NCI-H1930 (cell line): ENCODE data around the gene CRYBG3.
"Not testable (repeated sequence)": the region's sequence is repeated elsewhere in the genome, so short reads cannot be mapped to it uniquely, and the experiment has no call there.

Source experiments
- DNase-seq, 2 experiments: peaks; one replicate each; lab custom pipeline; 2025; lab: John Stamatoyannopoulos, UW

The CRYBG3 gene

DNA sequence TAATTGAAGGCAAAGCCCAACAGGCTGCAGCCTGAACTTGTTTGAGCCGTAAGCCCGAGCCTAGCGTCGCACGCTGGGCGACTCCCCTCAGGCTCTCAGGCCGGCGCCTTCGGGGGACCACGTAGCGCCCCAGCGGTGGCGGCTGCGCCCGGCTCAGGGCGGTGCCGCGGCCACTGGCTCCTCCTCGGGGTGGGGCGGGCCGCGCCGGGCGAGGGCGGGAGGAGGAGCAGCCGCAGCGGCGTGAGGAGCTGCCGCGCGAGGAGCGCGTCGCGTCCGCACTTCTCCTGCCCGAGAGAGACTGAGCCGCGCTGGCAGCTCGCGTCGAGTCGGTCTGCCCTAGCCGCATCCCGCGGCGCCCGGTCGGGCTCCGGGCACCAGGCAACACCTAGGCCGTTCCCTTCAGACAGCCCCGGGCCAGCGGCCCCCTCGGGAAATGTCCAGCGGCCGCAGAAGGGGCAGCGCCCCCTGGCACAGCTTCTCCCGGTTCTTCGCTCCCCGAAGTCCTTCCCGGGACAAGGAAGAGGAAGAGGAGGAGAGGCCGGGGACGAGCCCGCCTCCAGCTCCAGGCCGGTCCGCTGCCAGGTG lies at the start of gene CRYBG3:
CRYBG3 (plus strand) TSS at position 238 of the 585 bp plus-strand sequence; CDS start at position 434, 196 bp downstream.
- peak; percentile 56 to 66 for DNase-seq

DNA sequence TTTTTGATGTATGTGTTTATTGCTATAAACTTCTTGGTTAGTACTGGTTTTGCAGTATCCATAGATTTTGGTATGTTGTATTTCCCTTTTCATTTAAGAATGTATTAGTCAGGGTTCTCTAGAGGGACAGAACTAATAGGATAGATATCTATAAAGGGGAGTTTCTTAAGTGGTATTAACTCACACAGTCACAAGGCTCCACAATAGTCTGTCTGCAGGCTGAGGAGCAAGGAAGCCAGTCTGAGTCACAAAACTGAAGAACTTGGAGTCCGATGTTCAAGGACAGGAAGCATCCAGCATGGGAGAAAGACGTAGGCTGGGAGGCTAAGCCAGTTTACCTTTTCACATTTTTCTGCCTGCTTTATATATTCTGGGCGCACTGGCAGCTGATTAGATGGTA lies 48.9 kb upstream of the CRYBG3 start:
- DNase-seq, result no peak

DNA sequence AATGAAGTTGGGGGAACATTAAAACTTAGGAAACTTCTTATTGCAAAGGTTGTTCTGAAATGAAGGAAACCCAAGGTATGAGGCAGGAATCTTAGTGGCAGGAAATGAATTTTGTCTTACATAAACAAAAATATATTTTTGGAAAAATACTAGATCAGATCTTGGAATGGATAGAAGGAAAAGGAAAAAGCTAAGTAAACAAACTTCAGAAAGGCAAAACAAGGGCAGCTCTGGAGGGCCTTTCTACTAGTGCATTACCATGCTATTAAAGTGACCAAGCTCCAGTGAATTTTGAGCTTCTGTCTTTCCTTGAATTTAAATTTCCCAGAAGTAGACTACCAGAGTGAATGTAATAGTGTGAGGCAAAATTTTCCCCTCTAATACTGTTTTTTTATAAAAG lies 43.7 kb upstream of the CRYBG3 start:
- DNase-seq, result no peak

DNA sequence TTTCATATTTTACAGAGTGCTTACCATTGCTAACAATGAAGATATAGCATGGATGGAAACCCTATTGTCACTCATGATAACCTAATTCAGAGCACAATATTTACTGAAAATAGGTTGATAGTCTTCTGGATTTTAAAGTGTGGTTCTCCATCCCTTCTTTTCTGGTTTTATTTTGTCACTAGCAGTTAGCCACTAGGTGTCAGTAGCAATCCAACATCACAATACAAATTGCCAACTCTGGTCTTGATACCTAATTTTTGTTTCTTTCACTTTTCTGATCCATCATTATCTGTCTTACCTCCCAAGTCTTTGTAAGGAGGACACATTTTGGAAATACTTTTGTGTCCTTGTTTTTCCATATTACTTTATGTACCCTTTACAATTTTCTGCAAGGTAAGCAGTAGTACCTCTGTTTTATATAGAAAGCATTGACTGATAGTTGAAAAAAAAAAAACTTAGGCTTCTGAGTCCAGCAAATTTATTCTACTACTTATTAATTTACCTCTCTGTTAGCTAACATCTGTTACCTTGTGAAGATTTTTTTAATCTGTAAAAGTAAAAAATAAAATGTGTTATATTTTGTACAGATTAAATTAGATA lies 28.3 kb upstream of the CRYBG3 start:
- no peak for DNase-seq

DNA sequence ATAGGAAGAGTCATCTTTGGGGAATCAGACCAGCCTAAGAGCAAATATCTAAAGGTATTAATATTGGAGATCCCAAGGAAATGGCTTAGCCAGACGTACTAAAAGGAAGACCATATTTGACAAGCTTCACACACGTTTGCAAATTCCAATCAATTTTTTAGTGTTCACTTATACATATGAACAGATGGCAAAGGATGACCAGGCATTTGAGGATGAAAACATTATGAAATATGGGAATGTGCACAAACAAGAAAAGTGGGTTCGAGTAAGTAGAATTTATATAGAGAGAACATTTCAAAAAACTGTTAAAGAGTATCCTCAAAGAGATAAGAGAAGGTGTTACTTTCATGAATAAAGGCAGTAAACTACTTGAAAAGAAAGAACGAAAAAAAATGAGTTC lies 25.9 kb upstream of the CRYBG3 start:
- no peak for DNase-seq

DNA sequence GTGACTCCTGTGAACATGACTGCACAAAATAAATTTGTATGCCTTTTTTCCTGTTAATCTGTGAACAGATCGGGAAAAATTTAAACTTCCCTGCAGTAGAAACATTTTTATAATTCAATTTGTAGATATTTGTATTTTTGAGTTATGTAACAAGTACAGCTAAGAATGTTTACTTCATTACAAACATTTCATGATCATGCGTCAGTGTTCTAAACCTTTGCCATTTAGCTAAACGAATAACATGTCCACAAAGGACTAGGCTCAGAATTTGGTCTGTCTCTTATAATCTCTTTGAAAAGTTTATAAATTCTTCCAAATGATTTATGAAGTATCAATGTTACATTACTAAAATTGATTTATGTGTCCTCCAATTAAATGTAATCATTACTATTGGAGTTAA lies 17.3 kb upstream of the CRYBG3 start:
- DNase-seq, result no peak

DNA sequence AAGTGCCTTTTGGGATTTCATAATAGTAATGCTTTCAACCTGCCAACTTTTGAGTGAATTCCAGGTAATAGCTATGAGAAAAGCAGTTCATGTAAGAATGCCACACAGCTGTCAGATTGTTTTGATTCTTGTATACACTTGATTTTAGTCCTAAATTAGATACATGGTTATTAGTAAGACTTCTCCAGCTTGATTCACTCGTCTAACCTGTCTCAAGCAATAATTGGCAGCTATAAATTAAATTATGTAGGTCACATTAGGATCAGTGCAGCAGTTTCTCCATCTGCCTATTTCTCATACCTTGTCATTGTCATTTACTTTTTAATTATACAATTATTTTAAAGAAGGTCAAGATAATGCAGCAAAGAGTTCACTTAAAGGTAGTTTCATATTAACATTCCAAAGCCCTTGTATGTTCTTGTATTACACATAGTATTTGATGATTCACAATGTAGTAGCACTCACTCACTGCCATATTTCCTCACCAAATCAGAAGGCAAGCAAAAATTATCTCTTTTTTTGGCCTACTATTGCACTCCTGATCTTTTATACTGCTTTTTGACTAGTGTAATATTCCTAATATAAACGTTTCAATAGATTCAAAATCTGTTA lies 10.9 kb upstream of the CRYBG3 start:
- DNase-seq, result no peak

DNA sequence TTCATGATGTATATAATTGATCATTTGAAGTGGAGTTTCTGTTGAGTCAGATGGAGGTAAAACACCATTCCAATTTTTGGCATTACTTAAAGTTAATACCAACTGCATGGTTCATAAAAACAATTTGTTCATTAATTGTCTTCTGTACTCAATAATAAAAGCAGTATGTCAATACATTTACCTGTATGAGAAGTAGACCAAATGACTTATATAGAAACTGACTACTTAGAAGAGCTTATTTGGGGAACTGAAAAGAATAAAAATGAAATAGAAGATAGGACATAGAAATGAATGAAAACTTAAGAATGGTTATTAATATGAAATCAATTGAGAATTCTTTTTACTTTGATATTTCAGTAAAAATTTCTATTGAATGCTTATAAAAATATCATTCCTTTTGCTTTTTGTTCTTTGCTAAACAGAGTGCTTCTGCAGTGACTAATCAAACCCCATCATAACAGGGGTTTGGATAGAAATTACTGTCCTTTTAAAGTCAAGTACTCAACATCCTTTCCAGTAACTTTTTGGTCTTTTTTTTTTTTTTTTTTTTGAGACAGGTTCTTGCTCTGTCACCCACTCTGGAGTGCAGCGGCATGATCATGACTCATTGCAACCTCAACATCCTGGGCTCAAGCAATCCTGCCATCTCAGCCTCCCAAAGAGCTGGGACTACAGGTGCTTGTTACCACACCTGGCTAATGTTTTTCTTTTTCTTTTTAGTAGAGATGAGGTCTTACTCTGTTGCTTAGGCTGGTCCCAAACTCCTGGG lies 6.5 kb upstream of the CRYBG3 start:
- no peak for DNase-seq

DNA sequence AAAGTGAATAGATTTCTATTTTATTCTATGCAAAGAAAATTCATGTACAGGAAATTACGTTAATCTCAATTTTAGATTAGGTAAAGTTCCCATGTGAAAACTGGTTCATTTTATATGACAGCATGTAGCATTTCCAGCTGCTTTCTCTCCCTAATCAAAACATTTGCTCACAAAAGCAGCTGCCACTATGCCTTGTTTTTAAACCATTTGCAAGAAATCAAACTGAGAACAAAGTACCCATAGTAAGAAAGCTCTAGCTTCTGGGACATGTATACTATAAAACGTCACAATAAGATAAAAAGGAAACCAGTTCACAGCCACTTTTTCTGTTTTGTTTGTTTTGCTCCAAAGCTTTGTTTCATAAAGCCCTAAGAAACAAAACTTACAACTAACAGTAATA lies 5.0 kb upstream of the CRYBG3 start:
- DNase-seq, result peak; percentile 11 to 22

DNA sequence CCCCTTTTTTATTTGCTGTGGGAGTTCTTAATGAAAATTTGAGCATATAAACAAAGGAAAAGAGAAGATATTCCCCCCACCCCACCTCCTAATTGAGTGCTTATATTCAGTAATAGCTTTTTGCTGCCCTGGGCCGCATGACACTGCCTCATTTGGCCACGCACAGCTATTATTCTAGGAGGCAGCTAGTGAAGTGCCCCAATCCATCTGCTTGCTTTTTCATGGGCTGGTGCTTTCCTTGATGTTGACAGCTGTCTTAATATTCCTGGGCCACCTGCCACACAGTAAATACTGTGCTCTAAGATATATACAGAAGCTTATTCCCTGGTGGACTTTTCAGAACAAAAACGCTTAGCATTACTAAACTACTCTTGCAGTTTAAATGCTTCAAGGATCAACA lies 3.8 kb upstream of the CRYBG3 start:
- DNase-seq, result peak; percentile 95

DNA sequence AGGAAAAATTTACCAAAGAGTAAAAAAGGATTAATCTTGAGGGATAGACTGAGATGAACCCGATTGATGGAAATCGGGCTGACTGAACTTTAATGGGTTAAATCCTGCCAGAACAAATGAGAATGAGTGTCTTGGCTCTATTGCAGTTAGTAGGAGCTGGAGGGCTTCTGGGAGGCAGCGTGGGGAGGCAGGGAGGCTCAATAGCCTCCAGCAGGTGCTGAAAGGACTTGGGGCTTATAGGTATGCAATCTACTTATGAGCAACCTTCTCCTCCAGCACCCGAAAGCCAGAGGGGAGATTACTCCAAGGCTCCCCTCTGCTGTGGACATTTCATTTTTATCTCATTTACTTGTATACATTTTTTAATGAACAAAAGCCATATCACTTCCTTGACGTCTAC lies 1.0 kb upstream of the CRYBG3 start:
- no peak for DNase-seq

DNA sequence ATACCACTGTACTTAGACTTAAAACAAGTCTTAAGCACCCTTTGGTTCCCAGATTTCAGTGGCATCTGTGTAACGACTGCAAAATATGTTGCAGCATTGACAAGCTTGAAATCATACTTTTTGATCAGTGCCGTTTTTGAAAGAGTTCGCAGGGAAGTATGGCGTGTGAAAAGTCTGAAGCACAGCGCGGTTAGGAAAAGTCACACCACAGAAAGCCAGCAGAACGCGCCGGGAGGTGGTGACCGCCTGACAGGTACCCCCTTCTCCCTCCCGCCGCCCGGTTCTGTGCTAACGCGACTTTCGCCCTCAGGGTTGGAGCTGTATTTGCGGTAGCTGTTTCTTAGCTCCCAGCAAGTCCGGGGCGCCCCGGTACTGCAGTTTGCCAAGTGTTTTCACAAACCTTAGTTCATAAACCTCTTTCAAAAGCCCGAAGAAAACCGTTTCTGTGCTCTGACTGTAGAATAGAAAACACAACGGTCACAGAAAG lies 481 bp upstream of the CRYBG3 start:
- DNase-seq, result no peak

DNA sequence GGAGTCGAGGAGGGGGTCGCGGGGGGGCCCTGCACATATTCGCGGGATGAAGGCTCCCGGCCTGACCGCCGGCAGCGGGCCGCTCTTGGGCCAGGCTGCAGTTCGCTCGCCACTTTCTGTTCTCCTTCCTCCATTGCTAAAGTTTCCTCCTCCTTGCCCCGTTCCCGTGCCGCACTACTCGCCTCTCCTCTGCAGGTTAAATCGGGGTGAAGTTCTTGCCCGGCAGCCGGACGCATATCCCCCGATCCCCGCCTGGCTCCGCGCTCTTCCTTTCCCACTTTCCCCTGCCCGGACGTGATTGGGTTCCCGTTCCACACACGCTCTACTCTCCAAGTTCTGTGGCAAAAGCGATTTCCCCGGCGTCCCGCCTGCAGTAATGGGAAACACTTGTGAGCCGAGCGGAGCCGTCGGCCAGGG lies 556 bp downstream of the CRYBG3 start:
- no peak for DNase-seq

DNA sequence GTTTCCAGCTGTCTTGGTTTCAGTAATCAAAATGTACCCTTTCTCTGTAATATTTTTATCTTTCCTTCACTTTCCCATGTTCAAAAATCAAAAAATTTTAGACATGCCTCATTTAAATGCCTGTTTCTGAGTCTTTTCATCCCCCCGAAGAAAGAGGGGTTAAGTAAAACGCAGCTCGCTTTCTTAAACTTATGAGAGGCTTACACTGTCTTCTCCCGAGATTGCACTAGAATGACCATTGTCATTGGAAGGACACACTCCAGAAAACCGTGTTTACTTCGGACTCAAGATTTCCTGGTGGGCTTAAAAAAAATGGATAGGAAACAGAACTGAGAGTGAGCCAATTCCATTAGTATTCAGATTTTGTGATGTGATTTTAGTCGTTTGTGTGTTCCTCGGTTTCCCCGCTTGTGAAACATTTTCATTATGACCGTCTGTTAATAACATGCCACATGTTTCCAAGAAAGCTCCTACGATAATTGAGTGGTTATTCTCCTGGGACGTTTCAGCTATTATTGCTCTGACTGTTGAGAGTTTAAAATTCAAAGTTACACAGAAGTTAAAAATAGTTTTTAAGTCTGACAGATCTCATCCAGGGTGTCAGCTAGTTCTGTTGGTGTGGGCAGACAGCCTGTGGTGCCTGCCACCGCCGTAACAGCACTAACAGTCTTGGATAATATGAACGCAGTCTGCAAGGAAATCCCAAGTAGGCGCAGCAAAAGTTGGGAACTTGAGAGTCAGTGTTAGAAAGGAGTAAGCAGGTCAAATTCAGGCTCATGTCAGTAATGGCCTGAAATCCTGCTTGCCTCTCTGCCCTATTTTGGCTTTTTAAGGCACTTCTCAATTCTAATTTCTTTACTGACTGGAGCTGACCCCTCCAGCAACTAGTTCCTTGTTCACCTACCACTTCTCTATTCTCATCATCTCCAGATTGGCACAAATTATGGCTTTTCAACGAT lies 1.5 kb downstream of the CRYBG3 start:
- DNase-seq, result no peak

DNA sequence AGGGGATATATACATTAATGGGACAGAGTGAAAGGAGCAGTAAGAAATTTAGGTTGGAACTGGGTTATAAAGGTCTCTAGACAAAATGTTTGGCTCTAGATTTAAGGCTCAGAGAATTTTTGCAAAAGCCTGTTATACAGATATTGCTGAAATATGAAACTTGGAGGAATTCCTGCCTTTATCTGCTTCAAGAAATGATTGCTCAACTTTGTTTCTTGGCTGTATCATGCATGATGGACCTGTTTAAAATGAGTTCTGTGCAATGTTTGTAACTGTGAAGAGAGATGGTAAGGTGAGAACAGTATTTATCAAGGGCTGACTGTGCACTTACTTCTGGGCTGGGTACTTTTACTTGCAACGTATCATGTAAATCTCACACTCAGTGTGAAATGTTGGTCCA lies 3.3 kb downstream of the CRYBG3 start:
- DNase-seq, result no peak

DNA sequence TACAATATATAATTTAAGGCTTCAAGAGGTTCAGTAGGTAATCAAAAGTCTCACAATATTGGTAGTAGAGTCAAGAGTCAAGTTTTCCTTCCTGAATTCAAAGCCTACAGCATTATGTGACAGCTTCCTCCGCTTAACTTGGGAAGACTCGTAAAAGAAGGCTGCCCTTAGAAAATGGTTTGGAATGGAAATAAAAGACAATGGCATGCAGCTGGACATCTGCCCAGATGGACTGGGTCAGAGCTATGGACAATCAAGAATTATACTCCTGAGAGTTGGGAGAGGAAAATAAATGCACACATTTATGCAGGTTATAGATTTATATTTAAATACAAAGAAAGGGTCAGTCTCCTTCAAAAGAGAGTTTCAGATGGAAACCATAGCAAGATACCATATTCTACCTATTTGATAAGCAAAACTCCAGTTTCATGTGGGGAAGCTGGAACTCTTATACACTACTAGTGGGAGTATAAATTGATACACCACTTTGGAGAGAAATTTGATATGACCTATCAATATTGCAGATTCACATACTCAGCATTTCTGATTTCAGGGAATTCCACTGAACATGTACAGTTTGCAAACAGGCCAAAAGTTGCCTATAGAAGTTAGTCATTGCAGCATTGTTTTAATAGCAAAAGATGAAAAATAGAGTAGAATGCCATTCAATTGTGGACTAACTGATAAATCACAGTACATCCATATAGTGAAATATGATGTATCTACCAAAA lies 6.1 kb downstream of the CRYBG3 start:
- no peak for DNase-seq

DNA sequence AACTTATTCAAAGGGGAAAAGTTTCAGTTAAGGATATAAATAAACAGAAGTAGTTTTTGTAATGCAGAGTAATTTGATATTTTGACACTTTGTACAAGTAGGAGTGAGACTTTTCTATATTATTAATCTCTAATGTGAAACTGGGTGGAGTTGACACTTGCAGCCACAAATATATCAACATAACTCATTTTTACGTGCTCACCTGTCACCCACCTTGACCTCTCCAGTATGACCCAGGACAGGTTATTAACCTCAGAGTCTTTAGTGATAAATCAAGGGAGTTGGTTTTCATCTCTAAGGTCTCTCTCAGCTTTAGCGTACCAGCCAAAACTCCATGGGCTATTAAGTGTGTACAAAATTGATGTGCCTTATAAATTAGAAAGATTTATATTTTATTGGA lies 7.4 kb downstream of the CRYBG3 start:
- no peak for DNase-seq

DNA sequence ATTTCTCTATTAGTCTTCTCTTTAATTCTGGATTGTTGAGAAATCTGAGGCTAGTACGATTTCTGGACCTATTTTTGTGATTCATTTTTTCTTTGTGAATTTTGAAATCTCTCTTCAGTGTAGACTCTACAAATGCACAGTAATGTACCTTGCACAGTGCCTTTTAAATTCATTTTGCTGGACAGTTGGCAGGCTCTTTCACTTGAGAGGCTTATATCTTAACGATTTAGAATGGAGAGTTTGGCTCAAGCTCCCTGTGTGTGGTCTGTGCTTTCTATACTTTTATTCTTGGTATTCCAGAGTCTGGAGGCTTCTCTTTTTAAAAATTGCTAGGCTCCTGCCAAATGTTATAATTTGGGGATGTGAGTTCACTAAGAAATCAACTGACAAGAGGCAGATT lies 8.8 kb downstream of the CRYBG3 start:
- DNase-seq, result no peak

DNA sequence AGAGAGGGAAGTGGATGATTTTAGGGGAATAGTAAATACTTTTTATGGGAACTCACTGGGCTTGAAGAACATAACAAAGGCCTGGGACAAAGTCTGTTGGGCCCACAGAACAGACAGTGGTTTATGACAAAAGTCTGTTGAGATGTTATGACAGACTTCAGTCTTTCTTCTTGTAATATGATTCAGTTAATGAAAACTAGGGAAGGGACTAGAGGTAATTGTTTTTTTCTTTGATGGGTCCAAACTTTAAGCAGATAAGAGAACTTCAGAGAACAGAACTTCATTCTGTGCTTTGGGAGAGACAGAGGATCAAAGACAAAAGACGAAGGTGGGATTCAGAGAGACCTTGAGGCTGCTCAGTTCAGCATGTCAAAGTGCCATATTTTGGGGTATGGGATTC lies 9.3 kb downstream of the CRYBG3 start:
- DNase-seq, result no peak

DNA sequence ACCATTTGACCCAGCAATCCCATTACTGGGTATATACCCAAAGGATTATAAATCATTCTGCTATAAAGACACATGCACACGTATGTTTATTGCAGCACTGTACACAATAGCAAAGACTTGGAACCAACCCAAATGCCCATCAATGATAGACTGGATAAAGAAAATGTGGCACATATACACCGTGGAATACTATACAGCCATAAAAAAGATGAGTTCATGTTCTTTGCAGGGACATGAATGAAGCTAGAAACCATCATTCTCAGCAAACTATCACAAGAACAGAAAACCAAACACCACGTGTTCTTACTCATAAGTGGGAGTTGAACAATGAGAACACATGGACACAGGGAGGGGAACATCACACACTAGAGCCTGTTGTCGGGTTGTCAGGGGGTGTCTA lies 11.4 kb downstream of the CRYBG3 start:
- DNase-seq, result not testable (repeated sequence)

DNA sequence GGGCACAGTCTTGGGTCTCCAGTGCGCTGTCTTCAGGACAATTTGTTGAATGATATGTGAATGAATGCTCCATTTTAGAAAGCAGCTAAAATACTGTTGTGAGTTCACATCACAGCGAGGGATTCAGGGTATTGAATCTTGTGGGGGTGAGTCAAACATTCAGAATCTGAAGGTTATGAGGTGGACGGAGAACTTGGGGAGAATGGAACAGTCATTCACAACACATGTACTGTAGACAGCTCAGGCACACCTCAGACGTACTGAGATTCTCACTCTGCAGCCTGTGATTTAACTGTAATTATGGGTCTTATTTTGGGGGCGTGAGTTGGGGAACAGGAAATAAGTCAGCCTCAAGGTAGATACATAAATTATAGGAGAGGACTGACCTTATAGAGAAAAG lies 13.9 kb downstream of the CRYBG3 start:
- DNase-seq, result no peak
